HFFc6 (cell line): ENCODE data around the gene TACC2. TPM values are rescaled to one million over a fixed set of nuclear protein-coding genes. Genes with fewer than 3 reads are reported as not detected.

Experiments used
- DNase-seq: peaks from one replicate; pipeline ENCODE4 v3.0.0-alpha.2; 2018
- H3K27ac Mint-ChIP-seq: 2 replicates; pipeline ENCODE4 v1.8.0; 2020; ENCODE audit warnings: mild to moderate bottlenecking, mixed read lengths
- H3K27me3 Mint-ChIP-seq: 2 replicates; pipeline ENCODE4 v1.8.0; 2021; ENCODE audit warnings: mild to moderate bottlenecking, moderate library complexity, mixed read lengths; ENCODE audit not compliant: insufficient read depth
- H3K36me3 Mint-ChIP-seq: 2 replicates; pipeline ENCODE4 v1.8.0; 2021; ENCODE audit warnings: low read depth, mixed read lengths
- H3K4me1 Mint-ChIP-seq: 2 replicates; pipeline ENCODE4 v1.8.0; 2020; ENCODE audit warnings: low read depth, mixed read lengths
- H3K4me3 Mint-ChIP-seq: 2 replicates; pipeline ENCODE4 v1.8.0; 2020; ENCODE audit warnings: mild to moderate bottlenecking, moderate library complexity, mixed read lengths
- H3K9me3 Mint-ChIP-seq: 2 replicates; pipeline ENCODE4 v1.8.0; 2020; ENCODE audit warnings: mild to moderate bottlenecking, mixed read lengths
- total RNA-seq, 6 experiments: library from RNA; stranded (reverse); fragmentation: NEBNext Ultra II Directional; extraction: Animal tissue kit (Norgen Biotek cat#: 25700); gene quantifications; 2 replicates in 1 of 6; 3 replicates in 5 of 6; pipeline ENCODE4 v1.2.3, GENCODE V29; 2021
- TF ChIP-seq, protein P1 (sequence below): fragments of 200-600 bp; sonication (generic); IDR thresholded peaks from 2 replicates; pipeline ENCODE4 v1.5.0; 2021; ENCODE audit warnings: antibody characterized with exemption, mild to moderate bottlenecking

The TACC2 gene
- total RNA-seq, 6 experiments from 2014 or later = 15.9 to 19.5 (median 17.5) TPM

DNA sequence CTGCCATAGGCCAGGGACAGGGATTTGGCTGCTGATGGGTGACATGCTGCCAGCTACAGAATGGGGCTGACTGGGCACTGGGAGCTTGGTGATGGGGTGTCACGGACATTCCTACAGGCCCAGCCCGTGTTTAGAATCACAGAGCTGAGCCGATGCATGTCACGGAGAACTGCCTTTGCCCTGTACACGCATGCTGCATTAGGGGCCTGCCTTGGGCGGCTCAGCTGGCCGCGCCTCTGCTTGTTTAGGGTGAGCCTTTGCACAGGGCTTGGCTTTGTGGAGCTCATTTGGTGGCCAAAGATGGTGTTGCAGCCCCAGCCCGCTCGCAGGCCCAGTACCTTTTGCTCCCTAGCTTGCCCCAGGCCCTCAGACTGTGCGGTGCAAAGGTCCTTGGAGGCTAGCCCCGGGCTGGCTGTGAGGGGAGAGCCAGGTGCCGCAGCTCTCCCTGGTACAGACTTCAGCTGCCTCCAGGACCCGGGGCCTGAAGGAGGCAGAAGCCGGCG is 173.8 kb downstream of the TACC2 start:
- H3K27me3 Mint-ChIP-seq = peaks cover 5% of the 10 kb centered on the region
- no peak overlapping the region for H3K27ac Mint-ChIP-seq
- H3K9me3 Mint-ChIP-seq = no peaks in the 10 kb centered on the region
- peaks cover 8% of the 10 kb centered on the region for H3K4me1 Mint-ChIP-seq
- no peaks in the 10 kb centered on the region for H3K36me3 Mint-ChIP-seq
- no peak for DNase-seq
- TF ChIP-seq, protein P1, sequence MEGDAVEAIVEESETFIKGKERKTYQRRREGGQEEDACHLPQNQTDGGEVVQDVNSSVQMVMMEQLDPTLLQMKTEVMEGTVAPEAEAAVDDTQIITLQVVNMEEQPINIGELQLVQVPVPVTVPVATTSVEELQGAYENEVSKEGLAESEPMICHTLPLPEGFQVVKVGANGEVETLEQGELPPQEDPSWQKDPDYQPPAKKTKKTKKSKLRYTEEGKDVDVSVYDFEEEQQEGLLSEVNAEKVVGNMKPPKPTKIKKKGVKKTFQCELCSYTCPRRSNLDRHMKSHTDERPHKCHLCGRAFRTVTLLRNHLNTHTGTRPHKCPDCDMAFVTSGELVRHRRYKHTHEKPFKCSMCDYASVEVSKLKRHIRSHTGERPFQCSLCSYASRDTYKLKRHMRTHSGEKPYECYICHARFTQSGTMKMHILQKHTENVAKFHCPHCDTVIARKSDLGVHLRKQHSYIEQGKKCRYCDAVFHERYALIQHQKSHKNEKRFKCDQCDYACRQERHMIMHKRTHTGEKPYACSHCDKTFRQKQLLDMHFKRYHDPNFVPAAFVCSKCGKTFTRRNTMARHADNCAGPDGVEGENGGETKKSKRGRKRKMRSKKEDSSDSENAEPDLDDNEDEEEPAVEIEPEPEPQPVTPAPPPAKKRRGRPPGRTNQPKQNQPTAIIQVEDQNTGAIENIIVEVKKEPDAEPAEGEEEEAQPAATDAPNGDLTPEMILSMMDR = no peak
- H3K4me3 Mint-ChIP-seq = no peak overlapping the region

DNA sequence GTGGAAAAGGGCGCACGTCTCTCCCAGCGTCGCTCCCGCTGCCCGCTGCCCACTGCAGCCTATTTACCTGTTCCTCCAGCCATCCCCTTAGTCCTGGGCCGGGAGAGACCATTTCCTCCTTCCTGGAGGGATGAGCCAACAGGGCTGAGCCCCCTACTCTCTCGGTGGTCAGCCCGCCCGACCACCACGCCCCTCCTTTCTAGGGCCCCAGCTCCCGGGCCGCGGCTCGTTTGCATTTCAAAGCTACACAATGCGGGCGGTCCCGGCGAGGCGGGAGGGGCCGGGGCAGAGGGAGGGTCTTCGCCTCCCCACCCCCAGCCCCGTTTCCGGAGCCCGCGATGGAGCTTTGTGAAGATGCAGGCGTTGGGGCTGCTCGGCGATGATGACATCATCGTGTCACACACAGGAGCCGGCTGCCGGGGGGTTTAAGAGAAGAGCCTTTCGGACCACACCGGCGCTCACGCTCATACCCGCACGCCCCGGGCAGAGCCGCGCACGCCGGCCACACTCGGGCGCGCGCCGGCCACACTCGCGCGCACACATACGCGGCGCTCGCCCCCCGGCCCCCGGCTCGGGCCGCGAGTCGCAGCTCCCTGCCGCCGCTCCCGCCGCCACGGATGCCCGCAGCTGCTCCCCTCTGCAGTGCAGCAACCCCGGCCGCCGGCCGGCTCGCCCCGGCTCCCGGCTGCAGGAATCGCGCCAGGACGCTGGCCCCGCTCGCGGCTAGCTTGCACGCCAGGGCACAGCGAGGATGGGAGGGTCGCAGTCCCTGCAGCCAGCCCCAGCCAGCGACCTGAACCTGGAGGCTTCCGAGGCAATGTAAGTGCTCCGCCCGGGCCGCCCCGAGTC is 174.4 kb downstream of the TACC2 start:
- Mint-ChIP-seq H3K9me3 (no peaks in the 10 kb centered on the region), H3K4me3 (peak overlapping the region; percentile 73), H3K36me3 (no peaks in the 10 kb centered on the region)

DNA sequence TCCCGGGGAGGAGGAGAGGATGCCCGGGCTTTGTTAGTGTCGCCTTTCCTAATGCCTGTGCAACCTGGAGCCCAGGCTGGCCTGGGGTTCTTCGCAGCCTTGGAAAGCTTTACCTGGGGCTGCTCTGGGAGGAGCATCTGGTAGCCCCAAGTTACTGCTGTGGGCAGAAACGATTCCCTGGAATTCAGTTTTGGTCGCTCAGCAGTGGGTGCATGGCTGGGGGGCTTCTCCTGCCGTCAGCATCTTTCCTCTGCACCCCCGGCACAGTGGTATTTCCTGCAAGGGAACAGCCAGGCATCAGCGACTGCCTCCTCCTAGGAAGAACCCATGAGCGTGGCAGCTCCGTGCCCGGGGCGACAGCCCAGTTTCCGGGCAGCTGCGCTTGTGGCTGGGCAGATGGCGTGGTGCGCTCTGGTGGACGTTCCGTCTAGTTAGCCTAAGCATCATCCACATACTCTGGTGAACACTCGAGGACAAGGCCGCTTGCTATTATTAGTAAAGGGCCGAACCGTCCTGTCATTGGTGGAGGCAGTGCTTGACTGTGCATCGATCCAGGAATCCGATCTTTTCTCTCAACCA is 175.1 kb downstream of the TACC2 start:
- Mint-ChIP-seq H3K27ac (no peak overlapping the region), H3K4me3 (peak overlapping the region; percentile 73), H3K9me3 (no peaks in the 10 kb centered on the region), H3K4me1 (peaks cover 8% of the 10 kb centered on the region), H3K36me3 (no peaks in the 10 kb centered on the region), H3K27me3 (peaks cover 5% of the 10 kb centered on the region)
- TF ChIP-seq, protein P1 = no peak
- DNase-seq = no peak

More for the DNA sequence above, 174.4 kb downstream of the TACC2 start:
- TF ChIP-seq, protein P1 = no peak
- Mint-ChIP-seq H3K4me1 (peaks cover 8% of the 10 kb centered on the region), H3K27ac (no peak overlapping the region), H3K27me3 (peaks cover 5% of the 10 kb centered on the region)
- no peak for DNase-seq

DNA sequence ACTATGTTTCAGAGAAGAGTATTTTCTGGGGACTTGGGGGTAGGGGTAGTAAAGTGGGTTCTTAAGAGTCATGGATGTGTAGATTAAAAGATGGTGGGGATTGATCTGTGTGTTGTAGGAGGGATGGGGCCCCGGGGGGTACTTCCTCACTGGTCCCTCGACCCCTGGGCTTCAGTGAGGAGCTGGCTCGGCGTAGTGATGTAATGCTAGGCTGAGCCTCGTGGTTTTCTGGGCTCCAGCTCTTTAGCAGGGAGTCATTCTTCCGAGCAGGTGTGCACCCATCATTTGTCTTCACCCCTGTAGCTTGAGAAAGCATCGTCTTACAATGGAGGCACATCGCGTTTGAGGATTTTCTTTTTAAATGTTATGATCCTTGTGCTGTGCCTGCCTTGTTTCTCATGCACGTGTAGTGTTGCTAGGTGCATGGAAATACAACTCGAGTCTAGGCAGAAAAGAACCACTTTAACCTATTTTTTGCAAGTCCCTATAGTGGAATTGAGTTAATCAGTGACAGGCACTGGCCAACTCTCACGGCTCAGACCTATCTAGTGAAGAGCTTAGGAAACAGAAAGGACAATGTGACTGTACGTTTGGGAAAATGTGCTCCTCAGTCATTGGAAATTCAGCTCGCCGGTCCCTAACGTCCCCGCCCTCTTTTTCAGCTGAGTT is 176.0 kb downstream of the TACC2 start:
- Mint-ChIP-seq H3K27ac (no peak overlapping the region), H3K4me3 (no peak overlapping the region)

More for the DNA sequence above, 176.0 kb downstream of the TACC2 start:
- no peak for DNase-seq
- TF ChIP-seq, protein P1 = no peak
- Mint-ChIP-seq H3K36me3 (no peaks in the 10 kb centered on the region), H3K4me1 (peaks cover 8% of the 10 kb centered on the region), H3K9me3 (no peaks in the 10 kb centered on the region), H3K27me3 (peaks cover 5% of the 10 kb centered on the region)
